Stimulated activated naive B cell treated with anti-CD40 and anti-IgM and Interleukin-4, amounts not matched to agents 10 μg/mL and 1 μg/mL and 100 μg/mL, for 72 hours (primary cell): ENCODE data around the gene ALKAL2.

ENCODE experiments used
- ATAC-seq, 2 donors: fragments of 150-1000 bp; cut with Tn5 transposase; replicated peaks; 2 replicates each; pipeline ENCODE4 v1.10.0; 2021; ENCODE audit warnings: moderate library complexity in 1 of 2
- DNase-seq: peaks from one replicate; pipeline ENCODE4 v3.0.0; 2021
- H3K27ac Mint-ChIP-seq: one replicate; pipeline ENCODE4 v1.8.0; 2022; ENCODE audit warnings: mild to moderate bottlenecking, mixed read lengths
- H3K27me3 Mint-ChIP-seq, 2 donors: one replicate each; pipeline ENCODE4 v1.8.0; 2022; ENCODE audit warnings: mixed read lengths in 2 of 2
- H3K36me3 Mint-ChIP-seq, 2 donors: one replicate each; pipeline ENCODE4 v1.8.0; 2022; ENCODE audit warnings: mixed read lengths in 2 of 2, mild to moderate bottlenecking in 1 of 2
- H3K4me1 Mint-ChIP-seq, 2 donors: one replicate each; pipeline ENCODE4 v1.8.0; 2022; ENCODE audit warnings: mixed read lengths in 2 of 2, mild to moderate bottlenecking in 1 of 2
- H3K4me3 Mint-ChIP-seq, 2 donors: one replicate each; pipeline ENCODE4 v1.8.0; 2022; ENCODE audit warnings: mild to moderate bottlenecking in 2 of 2, mixed read lengths in 2 of 2, moderate library complexity in 1 of 2
- H3K9me3 Mint-ChIP-seq, 2 donors: one replicate each; pipeline ENCODE4 v1.8.0; 2022; ENCODE audit warnings: mixed read lengths in 2 of 2, mild to moderate bottlenecking in 1 of 2

ALKAL2 gene

DNA sequence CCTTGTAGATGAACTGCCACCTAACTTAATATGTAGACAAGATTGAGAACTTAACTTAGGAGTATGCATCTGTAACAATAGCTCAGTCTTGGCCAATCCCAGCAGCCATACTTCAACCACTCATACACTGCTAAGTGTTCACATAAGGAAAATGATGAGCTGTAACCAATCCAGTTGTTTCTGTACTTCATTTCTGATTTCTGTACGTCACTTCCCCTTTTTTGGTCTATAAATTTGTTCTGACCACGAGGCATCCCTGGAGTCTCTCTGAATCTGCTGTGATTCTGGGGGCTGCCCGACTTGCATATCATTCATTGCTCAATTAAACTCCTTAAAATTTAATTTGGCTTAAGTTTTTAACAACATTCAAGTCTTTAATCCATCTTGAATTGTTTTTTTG, 30.5 kb downstream of the ALKAL2 start:
- no peaks in the 10 kb centered on the region for H3K27me3 Mint-ChIP-seq
- H3K4me1 Mint-ChIP-seq, result no peaks in the 10 kb centered on the region
- H3K9me3 Mint-ChIP-seq, result peaks cover 4 to 8% of the 10 kb centered on the region in 2 donors
- no peak overlapping the region for H3K27ac Mint-ChIP-seq
- peak; percentile 34 to 38 for ATAC-seq
- H3K36me3 Mint-ChIP-seq, result peaks cover 3 to 11% of the 10 kb centered on the region in 2 donors
- no peak overlapping the region for H3K4me3 Mint-ChIP-seq
- DNase-seq, result no peak

DNA sequence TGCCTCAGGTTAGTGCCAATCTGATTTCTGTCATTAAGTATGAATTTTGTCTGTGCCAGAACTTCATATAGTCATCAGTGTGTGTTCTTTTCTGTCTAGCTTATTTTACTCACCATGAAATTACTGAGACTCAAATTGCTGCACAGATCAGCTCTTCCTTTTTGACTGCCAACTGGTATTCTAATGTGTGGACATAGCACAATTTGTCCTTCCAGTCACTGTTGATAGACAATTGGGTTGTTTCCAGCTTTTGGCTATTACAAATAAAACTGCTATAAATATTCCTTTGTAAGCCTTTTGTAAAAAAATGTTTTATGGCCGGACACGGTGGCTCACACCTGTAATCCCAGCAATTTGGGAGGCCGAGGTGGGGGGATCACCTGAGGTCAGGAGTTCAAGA, 31.8 kb downstream of the ALKAL2 start:
- no peaks in the 10 kb centered on the region for H3K4me1 Mint-ChIP-seq
- no peaks in the 10 kb centered on the region for H3K27me3 Mint-ChIP-seq
- ATAC-seq (no peak), DNase-seq (no peak)
- H3K9me3 Mint-ChIP-seq, result peaks cover 4 to 8% of the 10 kb centered on the region in 2 donors
- H3K27ac Mint-ChIP-seq, result no peak overlapping the region
- peaks cover 9 to 16% of the 10 kb centered on the region in 2 donors for H3K36me3 Mint-ChIP-seq
- no peak overlapping the region for H3K4me3 Mint-ChIP-seq

DNA sequence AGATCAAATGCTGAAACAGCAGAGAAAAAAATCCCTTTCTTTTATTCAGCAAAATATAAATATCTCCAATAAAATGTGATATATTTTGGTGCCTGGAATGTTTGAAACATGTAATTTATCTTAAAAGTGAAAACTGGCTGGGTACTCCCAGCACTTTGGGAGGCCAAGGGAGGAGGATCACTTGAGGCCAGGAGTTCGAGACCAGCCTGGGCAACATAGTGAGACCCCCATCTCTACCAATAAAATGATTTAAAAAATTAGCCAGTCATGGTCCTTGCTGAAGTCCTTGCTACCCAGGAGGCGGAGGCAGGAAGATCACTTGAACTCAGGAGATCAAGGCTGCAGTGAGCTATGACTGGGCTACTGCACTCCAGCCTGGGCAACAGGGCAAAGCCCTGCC, 32.7 kb downstream of the ALKAL2 start:
- H3K27ac Mint-ChIP-seq, result no peak overlapping the region

DNA sequence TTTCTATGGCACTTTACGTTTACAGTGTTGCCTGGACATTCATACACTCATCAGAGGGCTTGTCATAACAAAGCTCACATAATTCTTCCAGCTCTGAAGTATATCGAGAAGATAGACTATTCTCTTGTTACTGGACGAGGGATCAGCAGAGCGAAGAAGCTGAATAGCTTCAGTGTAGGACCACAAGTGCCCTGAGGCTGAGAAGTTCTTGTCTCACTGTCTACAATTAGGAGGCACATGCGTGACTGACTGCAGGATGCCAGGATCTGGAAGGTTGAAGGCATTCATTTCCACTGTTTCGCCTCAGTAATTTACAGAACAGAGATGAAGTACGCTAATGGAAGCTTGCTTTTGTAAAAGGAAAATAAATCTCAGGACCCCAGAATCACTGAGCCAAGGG, 33.6 kb downstream of the ALKAL2 start:
- Mint-ChIP-seq H3K4me3 (no peak overlapping the region), H3K9me3 (peaks cover 4 to 8% of the 10 kb centered on the region in 2 donors), H3K4me1 (no peaks in the 10 kb centered on the region), H3K36me3 (peaks cover 13 to 22% of the 10 kb centered on the region in 2 donors), H3K27me3 (no peaks in the 10 kb centered on the region), H3K27ac (no peak overlapping the region)
- ATAC-seq (no peak), DNase-seq (no peak)

More for the DNA sequence above, 32.7 kb downstream of the ALKAL2 start:
- ATAC-seq (no peak), DNase-seq (no peak)
- Mint-ChIP-seq H3K36me3 (peaks cover 9 to 16% of the 10 kb centered on the region in 2 donors), H3K4me3 (no peak overlapping the region), H3K27me3 (no peaks in the 10 kb centered on the region), H3K9me3 (peaks cover 4 to 8% of the 10 kb centered on the region in 2 donors), H3K4me1 (no peaks in the 10 kb centered on the region)

DNA sequence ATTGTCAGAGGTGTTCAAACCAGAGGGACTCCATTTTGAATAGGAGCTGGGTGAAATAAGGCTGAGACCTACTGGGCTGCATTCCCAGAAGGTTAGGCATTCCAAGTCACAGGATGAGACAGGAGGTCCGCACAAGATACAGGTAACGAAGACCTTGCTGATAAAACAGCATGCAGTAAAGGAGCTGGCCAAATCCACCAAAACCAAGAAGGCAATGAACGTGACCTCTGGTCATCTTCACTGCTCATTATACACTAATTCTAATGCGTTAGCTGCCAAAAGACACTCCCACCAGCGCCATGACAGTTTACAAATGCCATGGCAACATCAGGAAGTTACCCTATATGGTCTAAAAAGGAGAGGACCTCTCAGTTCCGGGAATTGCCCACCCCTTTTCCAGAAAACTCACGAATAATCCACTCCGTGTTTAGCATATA, 34.7 kb downstream of the ALKAL2 start:
- no peak overlapping the region for H3K27ac Mint-ChIP-seq
- H3K36me3 Mint-ChIP-seq, result peaks cover 12 to 16% of the 10 kb centered on the region in 2 donors
- ATAC-seq, result no peak
- H3K27me3 Mint-ChIP-seq, result no peaks in the 10 kb centered on the region
- H3K4me1 Mint-ChIP-seq, result no peaks in the 10 kb centered on the region
- no peak for DNase-seq
- H3K9me3 Mint-ChIP-seq, result peaks cover 2 to 6% of the 10 kb centered on the region in 2 donors
- H3K4me3 Mint-ChIP-seq, result no peak overlapping the region

DNA sequence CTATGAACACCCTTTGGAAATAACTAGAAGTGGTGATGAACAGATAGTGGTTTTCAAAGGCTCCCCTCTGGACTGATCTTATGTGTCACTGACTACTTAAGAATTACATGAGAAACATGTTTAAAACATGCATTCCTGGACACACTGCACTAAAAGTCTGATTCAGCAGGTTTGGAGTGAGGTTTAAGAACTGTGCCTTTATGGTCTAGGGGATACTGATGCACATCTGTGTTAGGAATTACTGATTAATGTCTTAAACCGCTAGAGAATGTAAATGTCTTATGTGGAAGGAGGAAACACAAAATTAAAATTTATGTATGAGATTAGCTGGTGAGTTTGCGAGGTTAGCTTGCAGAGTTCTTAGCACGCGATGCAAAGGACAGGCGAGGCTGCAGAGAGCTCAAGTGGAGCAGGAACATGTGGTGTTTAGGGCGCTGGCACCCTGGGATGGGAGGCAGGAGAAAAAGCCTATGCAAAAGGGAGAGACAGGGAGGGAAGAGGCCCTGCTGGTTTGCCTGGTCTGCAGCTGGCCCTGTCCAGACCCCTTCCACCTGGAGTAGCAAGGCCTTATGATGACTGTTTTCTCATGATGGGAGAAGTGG, 35.8 kb downstream of the ALKAL2 start:
- Mint-ChIP-seq H3K4me1 (no peaks in the 10 kb centered on the region), H3K36me3 (peaks cover 13 to 19% of the 10 kb centered on the region in 2 donors), H3K4me3 (no peak overlapping the region), H3K9me3 (no peaks in the 10 kb centered on the region), H3K27ac (no peak overlapping the region), H3K27me3 (no peaks in the 10 kb centered on the region)
- no peak for DNase-seq
- ATAC-seq, result no peak

DNA sequence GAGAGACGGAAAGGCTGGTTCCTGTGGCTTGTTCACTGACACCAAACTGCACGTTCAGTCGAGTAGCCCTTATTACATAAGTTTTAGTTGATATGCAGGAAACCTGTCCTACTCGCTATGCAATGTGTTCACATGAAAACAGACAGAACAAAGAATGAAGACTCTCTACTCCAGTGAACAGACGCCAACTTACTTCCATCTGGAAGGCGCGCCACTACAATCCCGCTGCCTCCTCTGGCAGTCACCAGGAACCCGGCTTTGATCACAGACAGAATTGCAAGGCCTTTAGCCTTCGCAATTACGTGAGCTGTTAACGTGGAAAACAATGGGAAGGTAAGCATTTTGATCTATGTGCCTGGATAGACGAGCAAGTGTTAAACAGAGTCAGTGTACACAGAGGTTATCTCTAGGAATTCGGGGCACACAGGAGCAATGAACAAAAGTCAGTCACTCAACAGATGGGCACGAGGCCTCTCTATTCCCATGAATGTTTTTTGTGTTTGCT, 38.3 kb downstream of the ALKAL2 start:
- Mint-ChIP-seq H3K36me3 (peaks cover 22 to 31% of the 10 kb centered on the region in 2 donors), H3K27ac (no peak overlapping the region), H3K4me3 (no peak overlapping the region), H3K4me1 (peaks cover 2 to 5% of the 10 kb centered on the region in 2 donors), H3K27me3 (no peaks in the 10 kb centered on the region), H3K9me3 (no peaks in the 10 kb centered on the region)
- DNase-seq, result no peak
- ATAC-seq, result no peak

DNA sequence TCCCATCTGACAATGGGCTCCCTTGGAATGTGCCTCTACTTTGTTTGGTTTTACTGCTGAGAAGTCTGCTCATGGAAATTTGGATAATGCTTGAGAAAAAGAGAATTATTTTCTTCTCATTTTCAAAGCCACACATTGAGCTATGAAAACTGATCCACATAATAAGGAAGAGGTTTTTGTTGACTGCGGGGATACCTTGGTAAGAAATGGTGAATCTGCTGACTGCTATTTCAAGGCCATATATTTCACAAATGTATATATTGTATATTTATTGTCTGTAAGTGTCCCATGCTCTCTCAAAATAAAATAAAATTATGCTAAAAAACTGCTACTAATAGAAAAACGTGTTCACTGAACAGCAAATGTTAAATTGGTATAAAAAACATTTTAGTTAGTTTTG, 39.2 kb downstream of the ALKAL2 start:
- no peak for ATAC-seq
- Mint-ChIP-seq H3K9me3 (no peaks in the 10 kb centered on the region), H3K4me3 (no peak overlapping the region), H3K27me3 (no peaks in the 10 kb centered on the region), H3K27ac (no peak overlapping the region), H3K4me1 (peaks cover 2 to 5% of the 10 kb centered on the region in 2 donors), H3K36me3 (peaks cover 28 to 40% of the 10 kb centered on the region in 2 donors)
- DNase-seq, result no peak

DNA sequence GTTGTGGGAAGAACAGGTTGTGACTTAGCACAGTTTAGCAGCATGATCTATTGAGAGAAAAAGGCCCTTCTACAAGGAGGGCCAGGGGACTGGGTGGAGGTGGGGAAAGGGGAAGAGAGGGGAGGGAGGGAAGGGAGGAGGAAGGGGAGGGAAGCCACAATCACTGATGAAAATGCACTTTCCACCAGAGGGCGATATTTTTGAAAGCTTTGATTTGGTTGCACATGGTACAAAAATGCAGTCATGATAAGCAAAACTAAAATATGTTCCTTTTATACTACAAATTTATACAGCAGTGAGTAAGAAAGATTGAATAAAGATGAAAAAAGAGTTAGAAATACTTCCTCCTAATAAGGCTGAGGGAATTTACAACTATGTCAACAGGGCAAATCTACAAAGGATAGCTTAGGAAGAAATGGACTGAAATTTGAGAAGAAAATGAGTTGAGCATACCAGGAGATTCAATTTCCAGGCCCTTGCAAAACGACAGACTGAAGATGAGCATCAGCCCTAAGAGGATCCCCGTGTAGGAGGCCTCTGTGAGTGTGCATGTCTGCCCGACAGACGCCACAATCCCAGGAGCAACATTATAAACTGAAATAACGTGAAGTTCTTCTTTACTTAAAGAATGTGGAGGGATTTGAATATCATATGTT, 41.3 kb downstream of the ALKAL2 start:
- Mint-ChIP-seq H3K4me3 (no peak overlapping the region), H3K36me3 (peaks cover 37 to 55% of the 10 kb centered on the region in 2 donors), H3K27ac (no peak overlapping the region), H3K9me3 (peaks cover 0 to 3% of the 10 kb centered on the region in 2 donors), H3K27me3 (no peaks in the 10 kb centered on the region), H3K4me1 (peaks cover 2 to 5% of the 10 kb centered on the region in 2 donors)
- peak; percentile 6 for DNase-seq
- ATAC-seq, result peak in 1 of 2 donors; percentile 61

DNA sequence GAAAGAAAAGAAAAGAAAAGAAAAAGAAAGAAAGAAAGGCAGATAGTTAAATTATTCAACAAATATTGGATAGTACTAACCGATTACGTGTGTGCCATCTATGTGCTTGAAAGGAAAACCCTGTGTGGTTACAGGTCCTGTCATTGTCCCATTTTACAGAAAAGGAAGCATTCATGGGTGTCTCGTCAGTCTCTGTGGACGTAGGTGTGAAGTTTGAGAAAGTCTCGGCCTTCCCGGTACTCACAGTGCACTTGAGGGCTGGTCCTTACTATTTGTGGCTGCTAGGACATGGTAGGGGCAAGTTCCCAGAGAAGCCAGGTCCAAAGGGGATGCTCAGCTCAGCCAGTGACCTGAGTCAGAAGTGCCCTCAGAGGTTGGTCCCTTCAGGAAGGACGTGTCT, 43.3 kb downstream of the ALKAL2 start:
- ATAC-seq (no peak), DNase-seq (no peak)
- H3K27me3 Mint-ChIP-seq, result no peaks in the 10 kb centered on the region
- peaks cover 50 to 71% of the 10 kb centered on the region in 2 donors for H3K36me3 Mint-ChIP-seq
- peaks cover 0 to 3% of the 10 kb centered on the region in 2 donors for H3K9me3 Mint-ChIP-seq
- H3K4me1 Mint-ChIP-seq, result peaks cover 2 to 5% of the 10 kb centered on the region in 2 donors
- no peak overlapping the region for H3K4me3 Mint-ChIP-seq
- no peak overlapping the region for H3K27ac Mint-ChIP-seq

DNA sequence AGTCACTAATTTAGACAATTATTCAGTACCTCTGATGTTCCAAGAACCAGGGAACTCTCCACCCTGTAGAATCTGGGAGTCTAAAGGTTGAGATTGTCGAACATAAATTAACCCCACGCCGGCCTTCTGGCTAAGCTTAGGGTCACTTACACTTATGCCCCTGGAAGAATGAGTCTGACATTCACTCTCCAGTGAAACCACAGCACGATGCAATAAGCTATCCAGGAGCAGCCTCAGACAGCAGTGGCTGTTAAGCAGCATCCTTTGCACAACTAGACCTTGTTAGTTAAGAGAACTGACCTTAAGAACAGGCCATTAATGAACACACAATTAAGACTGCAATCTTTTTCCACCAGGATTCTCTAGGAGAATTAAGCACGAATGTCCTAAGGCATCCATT, 49.0 kb downstream of the ALKAL2 start:
- Mint-ChIP-seq H3K27me3 (no peaks in the 10 kb centered on the region), H3K9me3 (peaks cover 0 to 3% of the 10 kb centered on the region in 2 donors), H3K4me1 (no peaks in the 10 kb centered on the region), H3K4me3 (no peak overlapping the region), H3K36me3 (peaks cover 45 to 58% of the 10 kb centered on the region in 2 donors), H3K27ac (no peak overlapping the region)
- ATAC-seq (no peak), DNase-seq (no peak)

DNA sequence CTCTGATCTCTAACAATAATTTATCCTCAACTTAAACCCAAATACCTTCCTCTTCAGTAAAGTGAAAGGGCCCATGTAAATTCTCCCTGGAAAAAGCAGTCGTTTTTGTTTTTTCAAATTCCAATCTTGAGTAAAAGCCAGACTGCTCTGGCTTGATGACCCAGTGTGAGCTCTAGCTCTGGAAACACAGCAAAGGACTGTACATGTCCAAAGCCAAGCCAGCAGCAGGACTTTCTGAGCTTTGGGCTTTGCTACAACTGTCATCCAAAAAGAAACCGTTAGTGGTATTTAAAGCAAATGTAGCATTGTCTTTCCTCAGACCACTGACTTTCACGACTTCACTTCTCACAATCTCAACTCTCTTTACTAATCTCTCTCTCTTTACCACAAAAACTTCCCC, 49.5 kb downstream of the ALKAL2 start:
- H3K36me3 Mint-ChIP-seq, result peaks cover 41 to 56% of the 10 kb centered on the region in 2 donors
- H3K4me1 Mint-ChIP-seq, result no peaks in the 10 kb centered on the region
- ATAC-seq (no peak), DNase-seq (no peak)
- H3K4me3 Mint-ChIP-seq, result no peak overlapping the region
- H3K27ac Mint-ChIP-seq, result no peak overlapping the region
- H3K27me3 Mint-ChIP-seq, result no peaks in the 10 kb centered on the region
- peaks cover 0 to 3% of the 10 kb centered on the region in 2 donors for H3K9me3 Mint-ChIP-seq

DNA sequence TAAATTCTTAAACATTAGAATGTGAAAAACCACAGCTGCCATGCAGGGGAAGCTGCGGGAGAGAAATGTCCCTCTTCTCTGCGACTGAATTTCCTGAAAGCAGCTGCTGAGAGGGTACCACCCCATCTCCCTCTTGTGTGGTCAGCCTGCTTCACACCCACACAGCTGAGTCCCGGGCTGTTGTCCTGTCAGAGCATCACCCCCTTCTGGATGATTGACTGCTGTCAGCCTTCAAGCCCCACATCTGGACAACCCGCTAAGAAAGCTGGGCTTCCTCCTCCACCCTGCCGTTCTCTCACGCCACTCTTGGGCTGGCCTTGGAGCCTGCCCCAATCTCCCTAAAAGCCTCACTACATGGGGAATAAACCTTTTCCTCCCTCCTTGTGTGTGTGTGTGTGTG, 50.0 kb downstream of the ALKAL2 start:
- no peak overlapping the region for H3K27ac Mint-ChIP-seq
- ATAC-seq (no peak), DNase-seq (no peak)
- peaks cover 0 to under 1% of the 10 kb centered on the region in 2 donors for H3K9me3 Mint-ChIP-seq
- H3K4me3 Mint-ChIP-seq, result no peak overlapping the region
- H3K4me1 Mint-ChIP-seq, result no peaks in the 10 kb centered on the region
- no peaks in the 10 kb centered on the region for H3K27me3 Mint-ChIP-seq
- H3K36me3 Mint-ChIP-seq, result peaks cover 38 to 53% of the 10 kb centered on the region in 2 donors

DNA sequence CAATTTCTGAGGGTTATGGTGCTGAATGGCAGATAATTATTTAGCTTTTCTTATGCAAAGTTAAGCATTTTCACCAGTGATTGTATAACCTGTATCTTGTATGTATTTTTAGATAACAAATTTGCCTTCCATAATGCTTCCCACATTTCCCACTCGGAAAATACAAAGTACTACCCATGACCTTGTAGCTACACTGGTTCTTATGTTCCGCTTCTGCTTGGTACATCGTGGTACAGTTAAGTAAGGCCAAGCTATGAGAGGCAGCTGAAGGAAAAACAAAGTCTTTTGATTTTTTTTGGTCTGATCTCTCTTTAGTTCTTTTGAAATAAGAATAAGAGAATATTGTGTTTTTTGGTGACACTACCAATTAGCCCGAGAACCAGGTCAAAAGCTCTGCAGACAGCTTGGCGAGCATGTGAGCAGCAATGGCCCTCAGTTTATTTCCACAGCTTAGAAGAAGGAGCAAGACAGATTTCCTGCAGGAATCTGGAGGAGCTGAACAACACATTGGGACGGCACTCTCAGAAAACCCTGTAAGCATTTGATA, 50.8 kb downstream of the ALKAL2 start:
- H3K27me3 Mint-ChIP-seq, result no peaks in the 10 kb centered on the region
- H3K4me3 Mint-ChIP-seq, result no peak overlapping the region
- H3K4me1 Mint-ChIP-seq, result no peaks in the 10 kb centered on the region
- H3K36me3 Mint-ChIP-seq, result peaks cover 34 to 49% of the 10 kb centered on the region in 2 donors
- DNase-seq (no peak), ATAC-seq (no peak)
- no peaks in the 10 kb centered on the region for H3K9me3 Mint-ChIP-seq
- H3K27ac Mint-ChIP-seq, result no peak overlapping the region

DNA sequence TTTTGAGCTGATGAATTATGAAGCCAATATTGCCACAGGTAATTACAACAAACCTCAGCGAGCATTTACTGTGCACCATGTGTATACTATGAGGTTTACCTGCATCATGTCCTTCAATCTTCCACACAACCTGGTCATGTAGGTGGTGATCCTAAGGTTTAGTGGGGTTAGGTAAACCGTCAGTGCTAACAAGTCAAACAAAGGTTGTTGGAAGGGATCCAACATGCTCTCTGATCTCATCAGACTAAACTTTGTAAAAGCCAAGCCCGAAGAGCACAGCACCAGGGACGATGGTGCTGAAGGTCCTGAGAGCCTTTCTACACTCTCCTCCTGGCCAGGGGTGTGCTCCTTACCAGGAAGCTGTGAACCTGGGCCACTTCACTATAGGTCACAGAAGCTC, 53.5 kb downstream of the ALKAL2 start:
- Mint-ChIP-seq H3K4me3 (no peak overlapping the region), H3K27ac (no peak overlapping the region), H3K9me3 (no peaks in the 10 kb centered on the region), H3K4me1 (no peaks in the 10 kb centered on the region), H3K36me3 (peaks cover 26 to 31% of the 10 kb centered on the region in 2 donors), H3K27me3 (no peaks in the 10 kb centered on the region)
- no peak for ATAC-seq
- DNase-seq, result no peak
